Fibroblast of lung (primary cell): ENCODE results near the gene IGFL4. TPM values are rescaled to one million over a fixed set of nuclear protein-coding genes. Genes with fewer than 3 reads are reported as not detected.

ENCODE experiments used
- DNase-seq, 2 donors: peaks; one replicate each; pipeline versions ENCODE4 v3.0.0 to v3.0.0-alpha.2; 2010; ENCODE audit warnings: low read depth in 2 of 2
- H2AFZ ChIP-seq: 2 replicates; pipeline ENCODE4 v1.5.1; 2012; ENCODE audit warnings: low read length, control low read depth, inconsistent platforms
- H3K27ac ChIP-seq: 2 replicates; pipeline ENCODE4 v1.5.1; 2011; ENCODE audit warnings: low read length, control low read depth; ENCODE audit not compliant: insufficient read depth
- H3K27me3 ChIP-seq: 2 replicates; pipeline ENCODE4 v1.5.1; 2011; ENCODE audit warnings: mild to moderate bottlenecking, low read length; ENCODE audit not compliant: control insufficient read depth, insufficient read depth
- H3K36me3 ChIP-seq: 2 replicates; pipeline ENCODE4 v1.5.1; 2011; ENCODE audit warnings: low read length; ENCODE audit not compliant: control insufficient read depth, insufficient read depth
- H3K4me1 ChIP-seq: 2 replicates; pipeline ENCODE4 v1.5.1; 2011; ENCODE audit warnings: low read length; ENCODE audit not compliant: control insufficient read depth, insufficient read depth; ENCODE audit errors: extremely low read depth
- H3K4me2 ChIP-seq: 2 replicates; pipeline ENCODE4 v1.5.1; 2011; ENCODE audit warnings: low read length, control low read depth; ENCODE audit not compliant: insufficient read depth; ENCODE audit errors: extremely low read depth
- H3K4me3 ChIP-seq, 4 experiments: fragments of 200-600 bp in 1 of 4; sonication (generic) in 1 of 4; replicated peaks in 1 of 4; 2 replicates each; pipeline ENCODE4 v1.5.1; 2011 to 2016; ENCODE audit warnings: low read length in 4 of 4, low read depth in 3 of 4, mild to moderate bottlenecking in 3 of 4, control low read depth in 2 of 4, inconsistent platforms in 1 of 4, mixed read lengths in 1 of 4; ENCODE audit not compliant: insufficient read depth in 1 of 4; ENCODE audit errors: control extremely low read depth in 1 of 4
- H3K79me2 ChIP-seq: 2 replicates; pipeline ENCODE4 v1.5.1; 2012; ENCODE audit warnings: mild to moderate bottlenecking, low read length, inconsistent platforms; ENCODE audit not compliant: control insufficient read depth, insufficient read depth
- H3K9ac ChIP-seq: 2 replicates; pipeline ENCODE4 v1.5.1; 2011; ENCODE audit warnings: mild to moderate bottlenecking, low read length, control low read depth; ENCODE audit not compliant: insufficient read depth
- H3K9me3 ChIP-seq: 2 replicates; pipeline ENCODE4 v1.5.1; 2012; ENCODE audit warnings: low read depth, low read length; ENCODE audit not compliant: control insufficient read depth, insufficient read depth
- H4K20me1 ChIP-seq: 2 replicates; pipeline ENCODE4 v1.5.1; 2011; ENCODE audit warnings: low read length; ENCODE audit not compliant: control insufficient read depth, insufficient read depth; ENCODE audit errors: extremely low read depth
- EZH2 ChIP-seq: IDR thresholded peaks from 2 replicates; pipeline ENCODE4 v1.5.1; 2012; ENCODE audit warnings: low read length, control low read depth, mild to moderate bottlenecking; ENCODE audit errors: missing control alignments
- polyA plus RNA-seq, 2 donors: library from polyadenylated mRNA; depleted of rRNA in 1 of 2; stranded (reverse) in 1 of 2; unstranded in 1 of 2; fragments of >200 nt; gene quantifications; 2 replicates each; pipeline ENCODE4 v1.2.1, GENCODE V29; 2011 to 2012; ENCODE audit warnings: missing spikeins in 1 of 2
- total RNA-seq: library from RNA; depleted of rRNA; stranded (reverse); fragments of >200 nt; gene quantifications from 2 replicates; pipeline ENCODE4 v1.2.1, GENCODE V29; 2014
- TF ChIP-seq, protein P1 (sequence below), 2 donors: IDR thresholded peaks in 1 of 2; conservative IDR thresholded peaks in 1 of 2; 1 replicate in 1 of 2; 2 replicates in 1 of 2; pipeline ENCODE4 v1.5.1; 2011 to 2012; ENCODE audit warnings: low read length in 2 of 2, control low read depth in 1 of 2, inconsistent platforms in 1 of 2, low read depth in 1 of 2, mild to moderate bottlenecking in 1 of 2

Gene IGFL4
- total and polyA plus RNA-seq, 2 donors (not counting 1 experiment from before 2014, with no cell fraction given) = not detected

GRCh38 chr19:46035546-46035945 is 5.3 kb downstream of the IGFL4 start:
- no peaks in the 10 kb centered on the region for H3K4me1 ChIP-seq
- no peaks in the 10 kb centered on the region for H3K79me2 ChIP-seq
- no peaks in the 10 kb centered on the region for H3K27me3 ChIP-seq
- no peak overlapping the region for H2AFZ ChIP-seq
- no peak overlapping the region for H3K27ac ChIP-seq
- no peaks in the 10 kb centered on the region for H3K9me3 ChIP-seq
- no peak for TF ChIP-seq EZH2
- TF ChIP-seq, protein P1, sequence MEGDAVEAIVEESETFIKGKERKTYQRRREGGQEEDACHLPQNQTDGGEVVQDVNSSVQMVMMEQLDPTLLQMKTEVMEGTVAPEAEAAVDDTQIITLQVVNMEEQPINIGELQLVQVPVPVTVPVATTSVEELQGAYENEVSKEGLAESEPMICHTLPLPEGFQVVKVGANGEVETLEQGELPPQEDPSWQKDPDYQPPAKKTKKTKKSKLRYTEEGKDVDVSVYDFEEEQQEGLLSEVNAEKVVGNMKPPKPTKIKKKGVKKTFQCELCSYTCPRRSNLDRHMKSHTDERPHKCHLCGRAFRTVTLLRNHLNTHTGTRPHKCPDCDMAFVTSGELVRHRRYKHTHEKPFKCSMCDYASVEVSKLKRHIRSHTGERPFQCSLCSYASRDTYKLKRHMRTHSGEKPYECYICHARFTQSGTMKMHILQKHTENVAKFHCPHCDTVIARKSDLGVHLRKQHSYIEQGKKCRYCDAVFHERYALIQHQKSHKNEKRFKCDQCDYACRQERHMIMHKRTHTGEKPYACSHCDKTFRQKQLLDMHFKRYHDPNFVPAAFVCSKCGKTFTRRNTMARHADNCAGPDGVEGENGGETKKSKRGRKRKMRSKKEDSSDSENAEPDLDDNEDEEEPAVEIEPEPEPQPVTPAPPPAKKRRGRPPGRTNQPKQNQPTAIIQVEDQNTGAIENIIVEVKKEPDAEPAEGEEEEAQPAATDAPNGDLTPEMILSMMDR (conservative IDR thresholded peaks at IDR 0.05 in 1 of 2, IDR thresholded peaks at IDR 0.05 in 1 of 2; ENCODE audit: low read depth in 1 of 2, low read length in 2 of 2) = no peak
- no peaks in the 10 kb centered on the region for H3K36me3 ChIP-seq
- H3K9ac ChIP-seq = no peak overlapping the region
- H3K4me2 ChIP-seq = no peak overlapping the region
- H4K20me1 ChIP-seq = no peaks in the 10 kb centered on the region
- H3K4me3 ChIP-seq = no peak overlapping the region
- DNase-seq = no peak

- no peaks in the 10 kb centered on the region for H3K27me3 ChIP-seq
- H3K36me3 ChIP-seq = no peaks in the 10 kb centered on the region
- no peak for DNase-seq
- H2AFZ ChIP-seq = no peak overlapping the region
- H3K9me3 ChIP-seq = no peaks in the 10 kb centered on the region
- no peak overlapping the region for H3K4me2 ChIP-seq
- no peaks in the 10 kb centered on the region for H3K4me1 ChIP-seq
- no peaks in the 10 kb centered on the region for H3K79me2 ChIP-seq
- H4K20me1 ChIP-seq = no peaks in the 10 kb centered on the region
- H3K27ac ChIP-seq = no peak overlapping the region
- no peak overlapping the region for H3K4me3 ChIP-seq
- no peak overlapping the region for H3K9ac ChIP-seq
- no peak for TF ChIP-seq EZH2
- TF ChIP-seq, protein P1 (conservative IDR thresholded peaks at IDR 0.05 in 1 of 2, IDR thresholded peaks at IDR 0.05 in 1 of 2; ENCODE audit: low read depth in 1 of 2, low read length in 2 of 2) = no peak
Observed at GRCh38 chr19:46033401-46033800, 7.4 kb downstream of the IGFL4 start.

- DNase-seq = no peak
- no peak for TF ChIP-seq EZH2
- TF ChIP-seq, protein P1 (conservative IDR thresholded peaks at IDR 0.05 in 1 of 2, IDR thresholded peaks at IDR 0.05 in 1 of 2; ENCODE audit: low read depth in 1 of 2, low read length in 2 of 2) = no peak
- Histone ChIP-seq H3K4me2 (no peak overlapping the region), H3K27me3 (no peaks in the 10 kb centered on the region), H3K9me3 (no peaks in the 10 kb centered on the region), H4K20me1 (no peaks in the 10 kb centered on the region), H2AFZ (no peak overlapping the region), H3K9ac (no peak overlapping the region), H3K4me3 (no peak overlapping the region), H3K27ac (no peak overlapping the region), H3K4me1 (no peaks in the 10 kb centered on the region), H3K36me3 (no peaks in the 10 kb centered on the region), H3K79me2 (no peaks in the 10 kb centered on the region)
Observed at GRCh38 chr19:46032597-46033025, 8.2 kb downstream of the IGFL4 start.
